Measurements from ENCODE around the gene LDHD.
A peak's percentile ranks its signal among the peaks of the same experiment; 100 is the strongest.

LDHD gene

DNA sequence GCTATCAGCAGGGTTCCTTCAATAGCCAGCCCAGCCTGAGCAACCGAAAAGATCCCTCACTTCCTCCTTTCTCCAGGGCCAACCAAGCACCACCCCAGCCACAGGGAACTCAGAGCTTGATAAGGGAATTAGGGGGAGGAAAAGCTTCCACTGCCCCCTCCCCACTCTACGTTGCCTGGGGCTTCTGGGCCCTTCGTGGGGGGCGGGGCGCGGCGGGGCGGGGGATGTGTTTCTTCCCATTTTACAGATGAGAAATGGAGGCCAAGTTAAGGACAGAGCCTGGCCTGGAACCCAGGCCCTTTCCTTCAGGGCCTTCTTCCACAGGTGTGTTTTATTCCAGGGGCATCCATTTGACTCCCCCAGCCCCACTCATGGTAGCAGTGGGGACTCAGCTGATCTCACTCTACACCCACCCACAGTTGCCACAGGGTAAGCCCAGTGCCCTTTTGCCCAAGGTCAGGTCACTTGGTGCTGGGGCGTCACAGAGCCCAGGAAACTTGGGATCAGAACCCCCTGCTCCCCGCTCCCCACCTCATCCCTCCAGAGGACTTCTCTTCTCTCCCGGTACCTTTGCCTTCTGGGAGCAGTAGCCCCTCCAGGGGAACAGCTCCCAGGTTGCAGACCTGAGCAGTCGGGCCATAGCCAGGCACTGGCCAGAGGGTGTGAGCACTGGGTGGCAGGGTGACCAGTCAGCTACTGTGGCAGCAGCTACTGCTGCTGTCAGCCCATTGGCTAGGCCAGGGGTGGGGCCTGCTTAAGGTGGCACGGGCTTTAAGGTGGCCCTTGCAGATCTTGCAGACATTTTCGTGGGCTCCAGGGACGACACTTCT, at the start of gene LDHD:
Gene LDHD, minus strand, starts transcription at position 700 of the 830 bp plus-strand sequence. Its CDS starts 60 bp downstream, at position 640.
- Histone ChIP-seq H3K36me3 (ENCODE audit: control insufficient read depth, insufficient read depth, low read length) (no peaks in the 10 kb centered on the region), H3K9ac (ENCODE audit: low read length) (peak within 1 kb of the TSS; percentile 38), H3K27ac (ENCODE audit: low read depth, low read length) (no peak within 1 kb of the TSS), H3K27me3 (ENCODE audit: control insufficient read depth, insufficient read depth, low read length) (peaks cover 2% of the 10 kb centered on the region), H3K4me1 (ENCODE audit: control insufficient read depth, insufficient read depth, low read length) (peaks cover 5% of the 10 kb centered on the region), H3K4me3 (ENCODE audit: low read length) (peak within 1 kb of the TSS; percentile 64)

GRCh38 chr16:75160386-75160785, 43.8 kb upstream of the LDHD start:
- no peak overlapping the region for H3K4me3 ChIP-seq (ENCODE audit: low read length)
- no peak overlapping the region for H3K9ac ChIP-seq (ENCODE audit: low read length)
- no peaks in the 10 kb centered on the region for H3K36me3 ChIP-seq (ENCODE audit: control insufficient read depth, insufficient read depth, low read length)
- H3K27me3 ChIP-seq (ENCODE audit: control insufficient read depth, insufficient read depth, low read length) = no peaks in the 10 kb centered on the region
- no peak overlapping the region for H3K27ac ChIP-seq (ENCODE audit: low read depth, low read length)
- H3K4me1 ChIP-seq (ENCODE audit: control insufficient read depth, insufficient read depth, low read length) = no peaks in the 10 kb centered on the region

GRCh38 chr16:75152635-75153034, 36.1 kb upstream of the LDHD start:
- Histone ChIP-seq H3K4me1 (ENCODE audit: control insufficient read depth, insufficient read depth, low read length) (no peaks in the 10 kb centered on the region), H3K4me3 (ENCODE audit: low read length) (no peak overlapping the region), H3K36me3 (ENCODE audit: control insufficient read depth, insufficient read depth, low read length) (peaks cover 6% of the 10 kb centered on the region)

DNA sequence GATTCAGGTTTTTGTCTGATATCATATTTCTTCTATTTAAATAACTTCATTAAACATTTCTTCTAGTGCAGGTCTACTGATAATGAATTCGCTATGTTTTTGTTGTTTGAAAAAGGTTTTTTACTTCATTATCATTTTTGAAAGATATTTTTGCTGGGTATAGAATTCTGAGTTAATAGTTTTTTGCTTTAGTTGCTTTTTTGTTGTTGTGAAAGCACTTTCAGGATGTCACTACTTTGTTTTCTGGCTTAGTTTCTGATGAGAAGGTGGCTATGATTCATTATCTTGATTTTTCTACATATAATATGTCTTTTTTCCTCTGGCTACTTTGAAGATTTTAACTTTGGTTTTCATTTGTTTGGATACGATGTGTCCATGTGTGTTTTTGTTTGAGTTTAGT, 35.2 kb upstream of the LDHD start:
- peaks cover 6% of the 10 kb centered on the region for H3K36me3 ChIP-seq (ENCODE audit: control insufficient read depth, insufficient read depth, low read length)
- no peak overlapping the region for H3K27ac ChIP-seq (ENCODE audit: low read depth, low read length)
- no peak overlapping the region for H3K4me3 ChIP-seq (ENCODE audit: low read length)
- no peaks in the 10 kb centered on the region for H3K4me1 ChIP-seq (ENCODE audit: control insufficient read depth, insufficient read depth, low read length)
- no peak overlapping the region for H3K9ac ChIP-seq (ENCODE audit: low read length)
- H3K27me3 ChIP-seq (ENCODE audit: control insufficient read depth, insufficient read depth, low read length) = no peaks in the 10 kb centered on the region

More at GRCh38 chr16:75152635-75153034, 36.1 kb upstream of the LDHD start:
- Histone ChIP-seq H3K27ac (ENCODE audit: low read depth, low read length) (no peak overlapping the region), H3K9ac (ENCODE audit: low read length) (no peak overlapping the region), H3K27me3 (ENCODE audit: control insufficient read depth, insufficient read depth, low read length) (no peaks in the 10 kb centered on the region)

DNA sequence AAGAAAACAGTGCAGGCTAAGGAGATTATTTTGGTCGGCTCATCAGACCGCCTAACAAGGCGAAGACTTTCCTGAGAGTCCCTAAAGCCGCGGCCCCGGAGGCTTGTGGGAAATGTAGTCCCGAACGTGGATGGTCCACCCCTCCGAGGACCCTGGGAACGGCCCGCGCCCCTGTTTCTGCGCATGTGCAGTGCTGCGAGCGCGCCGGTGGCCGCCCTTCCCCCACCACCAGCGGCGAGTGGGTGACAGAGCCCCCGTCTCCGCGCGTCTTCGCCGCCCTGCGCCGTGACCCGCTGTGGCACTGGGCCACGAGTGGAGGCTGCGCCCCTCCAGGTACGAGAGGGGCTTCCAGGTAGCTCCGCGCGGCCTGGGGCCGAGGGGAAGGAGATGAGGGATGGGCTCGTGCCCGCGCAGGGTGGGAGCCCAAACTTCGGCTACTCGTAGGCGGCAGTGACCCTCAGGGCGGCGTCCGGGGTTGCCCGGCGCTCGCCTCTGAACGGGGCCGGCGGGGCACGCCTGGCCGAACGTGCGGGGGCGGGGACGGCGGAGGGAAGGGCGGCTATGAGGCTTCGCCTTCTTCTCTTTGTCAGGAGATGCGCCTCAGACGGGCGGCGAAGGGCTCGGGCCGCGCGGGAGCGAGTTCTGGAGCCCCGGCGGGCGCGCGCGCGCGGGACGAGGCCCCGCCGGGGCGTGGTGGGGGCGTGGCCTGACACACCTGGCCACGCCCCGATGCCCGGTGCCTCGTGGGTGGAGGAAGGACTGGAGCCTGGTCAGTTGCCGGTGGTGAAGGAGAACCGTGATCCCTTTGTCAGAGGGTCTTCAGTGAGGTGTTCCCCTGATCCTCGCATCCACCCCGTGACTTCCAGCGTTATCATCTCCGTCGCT, 32.0 kb upstream of the LDHD start, which contains the start of gene ZFP1:
Gene ZFP1, plus strand, starts transcription at position 214 of the 885 bp plus-strand sequence. CDS start 4,428 bp downstream, outside the sequence.
- Histone ChIP-seq H3K9ac (ENCODE audit: low read length) (peak within 1 kb of the TSS; percentile 90), H3K4me1 (ENCODE audit: control insufficient read depth, insufficient read depth, low read length) (no peaks in the 10 kb centered on the region), H3K27me3 (ENCODE audit: control insufficient read depth, insufficient read depth, low read length) (no peaks in the 10 kb centered on the region)

GRCh38 chr16:75147968-75148310, 31.4 kb upstream of the LDHD start:
- H3K27ac ChIP-seq (ENCODE audit: low read depth, low read length) = peak overlapping the region; percentile 99
- no peak overlapping the region for H3K9ac ChIP-seq (ENCODE audit: low read length)
- H3K27me3 ChIP-seq (ENCODE audit: control insufficient read depth, insufficient read depth, low read length) = no peaks in the 10 kb centered on the region
- H3K4me1 ChIP-seq (ENCODE audit: control insufficient read depth, insufficient read depth, low read length) = no peaks in the 10 kb centered on the region
- peak overlapping the region; percentile 99 for H3K4me3 ChIP-seq (ENCODE audit: low read length)
- H3K36me3 ChIP-seq (ENCODE audit: control insufficient read depth, insufficient read depth, low read length) = peaks cover 3% of the 10 kb centered on the region

More for the DNA sequence above, 32.0 kb upstream of the LDHD start, which contains the start of gene ZFP1:
- Histone ChIP-seq H3K27ac (ENCODE audit: low read depth, low read length) (peak within 1 kb of the TSS; percentile 99), H3K36me3 (ENCODE audit: control insufficient read depth, insufficient read depth, low read length) (peaks cover 3% of the 10 kb centered on the region), H3K4me3 (ENCODE audit: low read length) (peak within 1 kb of the TSS; percentile 99)

DNA sequence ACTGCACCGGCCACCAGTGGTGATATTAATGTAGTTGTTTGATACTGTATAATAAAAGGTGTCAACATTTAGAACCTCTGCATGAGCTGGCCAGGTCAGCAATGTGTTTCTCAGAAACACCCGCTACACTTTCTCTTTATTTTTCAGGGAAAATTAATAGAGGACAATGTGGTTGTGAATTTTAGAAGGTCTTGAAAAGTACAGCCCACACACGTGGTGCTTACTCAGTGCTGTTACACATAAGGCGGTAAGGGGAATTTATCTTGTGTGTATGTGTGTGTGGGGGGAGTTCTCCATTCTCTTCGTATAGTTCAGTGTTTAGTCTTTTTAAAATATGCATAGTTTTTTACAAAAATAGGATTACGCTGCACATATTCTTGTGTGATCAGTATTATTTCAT, 27.4 kb upstream of the LDHD start:
- Histone ChIP-seq H3K27ac (ENCODE audit: low read depth, low read length) (no peak overlapping the region), H3K27me3 (ENCODE audit: control insufficient read depth, insufficient read depth, low read length) (no peaks in the 10 kb centered on the region), H3K4me3 (ENCODE audit: low read length) (no peak overlapping the region), H3K36me3 (ENCODE audit: control insufficient read depth, insufficient read depth, low read length) (no peaks in the 10 kb centered on the region), H3K4me1 (ENCODE audit: control insufficient read depth, insufficient read depth, low read length) (no peaks in the 10 kb centered on the region), H3K9ac (ENCODE audit: low read length) (no peak overlapping the region)

DNA sequence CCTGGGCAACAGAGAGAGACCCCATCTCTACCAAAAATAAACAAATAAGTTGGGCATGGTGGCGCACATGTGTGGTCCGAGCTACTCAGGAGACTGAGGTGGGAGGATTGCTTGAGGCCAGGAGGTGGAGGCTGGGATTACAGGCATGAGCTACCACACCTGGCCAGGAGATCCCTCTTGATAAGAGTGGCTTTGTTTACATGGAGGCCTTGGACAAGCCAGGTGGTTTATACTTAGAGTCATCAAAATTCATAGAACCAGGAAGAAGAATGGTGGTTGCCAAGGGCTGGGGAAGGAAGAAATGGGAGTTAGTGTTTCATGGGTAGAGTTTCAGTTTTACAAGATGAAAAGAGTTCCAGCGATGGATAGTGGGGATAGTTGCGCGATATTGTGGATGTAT, 22.9 kb upstream of the LDHD start:
- H3K4me3 ChIP-seq (ENCODE audit: low read length) = no peak overlapping the region
- no peaks in the 10 kb centered on the region for H3K27me3 ChIP-seq (ENCODE audit: control insufficient read depth, insufficient read depth, low read length)
- no peaks in the 10 kb centered on the region for H3K36me3 ChIP-seq (ENCODE audit: control insufficient read depth, insufficient read depth, low read length)
- H3K9ac ChIP-seq (ENCODE audit: low read length) = no peak overlapping the region
- H3K4me1 ChIP-seq (ENCODE audit: control insufficient read depth, insufficient read depth, low read length) = no peaks in the 10 kb centered on the region
- no peak overlapping the region for H3K27ac ChIP-seq (ENCODE audit: low read depth, low read length)

DNA sequence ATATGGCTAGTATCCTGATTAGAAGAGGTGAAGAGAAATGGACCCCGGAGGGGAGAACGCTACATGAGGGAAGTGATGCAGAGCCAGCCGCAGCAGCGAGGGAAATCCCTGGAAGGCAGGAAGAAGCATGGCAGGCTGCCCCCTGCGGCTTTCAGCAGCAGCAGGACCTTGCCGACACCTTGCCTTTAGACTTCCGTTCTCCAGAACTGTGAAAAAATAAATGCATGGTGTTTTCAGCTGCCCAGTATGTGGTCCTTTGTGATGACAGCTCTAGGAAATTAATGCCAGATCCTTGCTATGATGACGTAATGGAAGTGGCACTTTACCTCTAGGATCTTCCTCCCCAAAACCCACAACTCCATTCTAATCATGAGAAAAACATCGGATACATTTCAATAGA, 22.1 kb upstream of the LDHD start:
- H3K4me3 ChIP-seq (ENCODE audit: low read length) = no peak overlapping the region
- H3K27me3 ChIP-seq (ENCODE audit: control insufficient read depth, insufficient read depth, low read length) = no peaks in the 10 kb centered on the region
- H3K9ac ChIP-seq (ENCODE audit: low read length) = no peak overlapping the region
- no peaks in the 10 kb centered on the region for H3K36me3 ChIP-seq (ENCODE audit: control insufficient read depth, insufficient read depth, low read length)
- no peaks in the 10 kb centered on the region for H3K4me1 ChIP-seq (ENCODE audit: control insufficient read depth, insufficient read depth, low read length)
- H3K27ac ChIP-seq (ENCODE audit: low read depth, low read length) = no peak overlapping the region

GRCh38 chr16:75138233-75138632, 21.7 kb upstream of the LDHD start:
- Histone ChIP-seq H3K27ac (ENCODE audit: low read depth, low read length) (no peak overlapping the region), H3K4me3 (ENCODE audit: low read length) (no peak overlapping the region), H3K36me3 (ENCODE audit: control insufficient read depth, insufficient read depth, low read length) (no peaks in the 10 kb centered on the region), H3K4me1 (ENCODE audit: control insufficient read depth, insufficient read depth, low read length) (no peaks in the 10 kb centered on the region), H3K27me3 (ENCODE audit: control insufficient read depth, insufficient read depth, low read length) (no peaks in the 10 kb centered on the region), H3K9ac (ENCODE audit: low read length) (no peak overlapping the region)

DNA sequence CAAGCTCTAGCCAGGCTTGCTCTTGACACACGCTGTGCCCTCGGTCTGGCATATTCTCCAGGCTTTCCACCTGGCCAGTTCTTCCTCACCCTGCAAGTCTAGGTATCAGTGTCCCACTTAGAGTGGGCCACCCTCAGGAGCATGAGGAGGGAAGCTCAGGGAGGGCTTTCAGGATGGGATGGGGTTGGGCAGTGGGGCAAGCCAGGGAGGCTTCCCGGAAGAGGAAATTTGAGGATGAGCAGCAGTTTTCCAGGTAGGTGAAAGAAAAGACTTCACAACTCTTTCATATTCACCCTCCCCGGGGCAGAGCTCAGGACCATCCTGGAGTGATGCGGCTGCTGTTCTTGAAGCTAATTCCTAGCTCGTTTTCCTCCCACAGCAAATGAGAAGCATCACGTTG, 14.5 kb upstream of the LDHD start:
- Histone ChIP-seq H3K4me1 (ENCODE audit: control insufficient read depth, insufficient read depth, low read length) (no peaks in the 10 kb centered on the region), H3K4me3 (ENCODE audit: low read length) (no peak overlapping the region), H3K36me3 (ENCODE audit: control insufficient read depth, insufficient read depth, low read length) (no peaks in the 10 kb centered on the region), H3K27me3 (ENCODE audit: control insufficient read depth, insufficient read depth, low read length) (no peaks in the 10 kb centered on the region), H3K9ac (ENCODE audit: low read length) (no peak overlapping the region), H3K27ac (ENCODE audit: low read depth, low read length) (no peak overlapping the region)

DNA sequence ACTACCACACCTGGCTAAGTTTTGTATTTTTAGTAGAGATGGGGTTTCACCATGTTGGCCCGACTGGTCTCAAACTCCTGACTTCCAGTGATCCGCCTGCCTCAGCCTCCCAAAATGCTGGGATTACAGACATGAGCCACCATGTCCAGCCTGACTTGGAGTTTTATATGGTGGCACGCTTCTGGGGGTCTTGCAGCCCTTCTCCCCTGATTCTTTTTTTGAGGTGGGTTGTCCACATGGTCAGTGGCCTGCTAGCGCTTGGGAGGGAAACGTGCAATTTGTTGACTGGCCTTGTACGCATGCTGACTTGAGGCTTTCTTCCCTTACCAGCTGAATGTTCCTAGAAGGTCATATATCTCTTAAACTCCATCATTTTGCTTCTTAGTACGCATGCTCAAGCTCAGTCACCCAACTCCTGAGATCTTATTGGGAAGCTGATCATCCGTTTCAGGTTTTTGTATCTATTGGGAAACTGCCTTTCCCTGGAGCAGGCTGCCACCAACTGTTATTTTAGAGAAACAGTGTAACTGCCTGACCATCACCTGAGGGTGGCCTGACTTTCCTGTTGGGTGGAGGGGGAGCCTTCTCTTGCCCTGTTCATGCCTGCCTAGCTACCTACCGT, 13.7 kb upstream of the LDHD start:
- Histone ChIP-seq H3K4me1 (ENCODE audit: control insufficient read depth, insufficient read depth, low read length) (no peaks in the 10 kb centered on the region), H3K36me3 (ENCODE audit: control insufficient read depth, insufficient read depth, low read length) (no peaks in the 10 kb centered on the region)

More for the DNA sequence above, 13.7 kb upstream of the LDHD start:
- H3K9ac ChIP-seq (ENCODE audit: low read length) = no peak overlapping the region
- no peaks in the 10 kb centered on the region for H3K27me3 ChIP-seq (ENCODE audit: control insufficient read depth, insufficient read depth, low read length)
- no peak overlapping the region for H3K27ac ChIP-seq (ENCODE audit: low read depth, low read length)
- no peak overlapping the region for H3K4me3 ChIP-seq (ENCODE audit: low read length)

Measured in rectal smooth muscle tissue (tissue), 1 donor.